HG03066 (cell line): ENCODE data around the gene KRT73.

ENCODE experiments used
- ATAC-seq: cut with Tn5 transposase; IDR thresholded peaks from one replicate; pipeline ENCODE4 v1.9.1; 2021; ENCODE audit warnings: low read depth; ENCODE audit not compliant: unreplicated experiment

Gene KRT73

DNA sequence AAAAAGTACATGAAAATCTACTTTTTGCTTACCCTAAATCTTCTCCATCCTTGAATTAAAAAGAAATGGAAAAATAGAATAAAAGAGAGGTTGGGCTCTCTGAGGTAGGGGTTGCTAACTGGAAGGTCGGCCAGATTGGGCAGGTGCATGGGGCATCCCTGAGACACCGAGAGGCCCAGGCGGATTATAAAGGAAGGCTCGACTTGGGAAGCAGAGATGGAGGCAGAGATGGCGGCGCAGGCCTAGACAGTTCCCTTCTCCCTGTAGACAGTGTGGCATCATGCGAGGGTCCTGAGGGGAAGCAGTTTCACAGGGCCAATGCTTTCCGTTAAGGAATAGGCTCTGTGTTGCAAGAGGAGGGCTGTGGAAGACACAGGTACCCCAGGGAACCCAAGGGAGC, 41.0 kb downstream of the KRT73 start:
- ATAC-seq = no peak

DNA sequence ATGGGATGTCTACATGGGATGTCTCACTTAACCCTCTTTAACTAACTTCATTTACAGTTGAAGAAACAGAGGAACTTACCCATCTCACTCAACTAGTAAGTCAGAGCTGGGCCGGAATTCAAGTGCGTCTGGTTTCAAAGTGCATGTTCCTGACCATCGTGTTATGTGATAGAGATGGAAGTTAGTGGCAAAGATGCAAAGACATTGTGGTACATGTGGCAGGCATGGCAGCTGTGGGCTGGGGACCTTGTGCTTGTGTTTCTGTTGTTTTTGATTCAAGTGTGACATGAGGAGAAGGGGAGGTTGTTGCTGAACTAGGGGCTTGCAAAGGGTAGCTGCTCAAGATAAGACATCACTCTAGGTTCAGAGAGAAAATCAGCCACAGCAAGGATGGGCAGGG, 42.4 kb downstream of the KRT73 start:
- no peak for ATAC-seq

DNA sequence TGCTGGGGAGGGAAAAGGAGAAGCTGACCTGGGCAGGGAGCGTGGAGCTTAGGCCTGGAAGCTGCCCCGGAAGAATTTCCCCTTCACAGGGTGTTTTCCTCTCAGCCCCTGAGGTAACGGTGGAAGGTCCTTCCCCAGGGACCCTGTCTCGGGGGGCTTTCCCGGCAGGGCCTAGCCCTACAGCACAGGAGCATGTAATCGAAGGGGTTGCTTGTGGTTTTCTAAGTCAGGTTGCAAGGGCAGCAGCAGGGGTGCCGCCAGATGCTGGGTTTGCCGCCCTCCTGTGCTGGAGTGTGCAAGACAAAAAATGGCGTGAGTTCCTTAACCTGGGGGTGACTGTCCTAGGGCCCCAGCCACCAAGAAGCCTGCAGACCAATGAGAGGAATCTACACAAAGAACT, 43.1 kb downstream of the KRT73 start:
- ATAC-seq = no peak

DNA sequence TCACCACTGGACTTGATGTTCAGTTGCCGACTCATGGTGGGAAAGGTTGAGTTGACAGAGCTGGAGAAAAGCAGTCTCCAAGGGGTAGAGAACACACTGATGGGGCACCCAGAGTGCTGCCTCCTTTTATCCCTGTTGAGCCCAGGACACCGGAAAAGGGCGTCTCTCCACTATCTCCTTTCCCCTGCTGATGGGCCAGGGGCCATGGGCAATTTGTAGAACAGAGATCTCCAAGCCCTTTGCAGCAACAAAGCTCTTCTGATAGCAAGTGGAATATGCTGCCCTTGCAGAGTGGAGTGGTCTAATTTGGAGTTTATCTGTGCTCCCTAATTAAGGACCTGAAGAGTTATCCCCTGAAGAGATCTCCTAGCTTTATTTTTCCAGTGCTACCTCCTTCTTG, 44.6 kb downstream of the KRT73 start, which contains the start of gene KRT74:
Gene KRT74, minus strand, starts transcription at position 101 of the 400 bp plus-strand sequence. Its CDS starts 66 bp downstream, at position 35.
- ATAC-seq = no peak

DNA sequence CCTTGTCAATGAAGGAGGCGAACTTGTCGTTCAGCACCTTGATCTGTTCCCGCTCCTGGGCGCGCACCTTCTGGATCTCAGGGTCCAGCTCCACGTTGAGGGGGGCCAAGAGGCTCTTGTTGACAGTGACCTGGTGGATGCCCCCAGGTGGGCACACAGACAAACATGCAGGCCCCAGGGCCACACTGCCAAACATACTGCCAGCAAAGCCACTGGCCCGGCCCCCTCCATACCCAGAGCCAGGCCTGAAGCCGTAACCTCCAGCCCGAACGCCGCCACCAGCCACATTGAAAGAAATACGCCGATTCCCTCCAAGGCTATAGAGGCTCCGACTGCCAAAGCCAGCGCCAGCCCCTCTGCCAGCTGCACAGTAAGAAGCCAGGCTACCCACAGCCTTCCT, 45.1 kb downstream of the KRT73 start:
- no peak for ATAC-seq

DNA sequence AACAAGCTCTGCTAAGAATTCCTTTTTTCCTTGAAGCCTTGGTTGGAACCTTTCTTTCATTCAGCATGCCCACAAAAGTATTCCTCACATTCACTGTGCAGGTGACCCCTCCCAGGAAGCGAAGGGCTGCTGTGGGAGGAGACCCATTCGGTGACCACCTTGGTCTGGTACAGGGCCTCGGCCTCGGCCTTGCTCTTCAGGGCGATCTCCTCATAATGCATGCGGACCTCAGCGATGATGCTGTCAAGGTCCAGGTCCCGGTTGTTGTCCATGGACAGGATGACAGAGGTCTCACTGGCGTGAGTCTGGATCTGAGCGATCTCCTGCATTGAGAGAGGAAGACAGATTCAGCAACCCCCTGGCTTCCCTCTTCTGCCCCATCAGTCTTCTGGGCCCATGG, 47.8 kb downstream of the KRT73 start:
- no peak for ATAC-seq

DNA sequence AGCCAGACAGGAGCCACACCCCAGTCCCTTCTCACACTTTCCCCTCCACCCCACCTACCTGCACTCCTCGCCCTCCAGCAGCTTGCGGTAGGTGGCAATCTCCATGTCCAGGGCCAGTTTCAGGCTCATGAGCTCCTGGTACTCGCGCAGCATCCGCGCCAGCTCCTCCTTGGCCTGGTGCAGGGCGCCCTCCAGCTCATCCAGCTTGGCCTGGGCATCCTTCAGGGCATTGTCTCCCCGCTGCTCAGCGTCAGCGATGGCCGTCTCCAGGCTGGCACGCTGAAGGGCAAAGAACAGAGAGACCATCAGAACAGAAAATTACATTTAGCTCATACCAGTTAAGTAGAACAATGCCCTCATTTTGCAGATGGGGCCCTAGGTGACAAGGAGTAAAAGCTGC, 50.2 kb downstream of the KRT73 start:
- ATAC-seq = no peak

DNA sequence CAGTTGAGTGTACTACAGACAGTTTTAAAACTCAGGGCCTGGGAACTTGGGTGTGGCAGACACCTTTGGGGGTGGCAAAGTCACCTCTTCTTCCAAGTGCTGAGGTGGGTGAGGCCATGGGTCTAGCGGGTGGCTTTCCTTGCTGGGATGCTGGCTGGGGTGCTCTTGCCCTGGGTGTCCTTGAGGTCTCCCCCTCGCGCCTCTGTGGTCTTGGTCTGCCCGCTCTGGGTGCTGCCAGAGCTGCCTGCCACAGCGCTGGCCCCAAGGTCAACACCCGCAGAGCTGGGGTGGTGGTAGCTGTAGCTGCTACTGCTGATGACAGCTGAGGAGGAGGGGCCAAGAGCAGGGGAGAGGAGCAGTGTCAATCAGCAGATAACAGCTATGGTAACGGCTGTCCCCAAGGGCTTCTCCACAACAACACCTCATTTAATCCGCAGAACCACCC, 51.5 kb downstream of the KRT73 start:
- ATAC-seq = no peak

DNA sequence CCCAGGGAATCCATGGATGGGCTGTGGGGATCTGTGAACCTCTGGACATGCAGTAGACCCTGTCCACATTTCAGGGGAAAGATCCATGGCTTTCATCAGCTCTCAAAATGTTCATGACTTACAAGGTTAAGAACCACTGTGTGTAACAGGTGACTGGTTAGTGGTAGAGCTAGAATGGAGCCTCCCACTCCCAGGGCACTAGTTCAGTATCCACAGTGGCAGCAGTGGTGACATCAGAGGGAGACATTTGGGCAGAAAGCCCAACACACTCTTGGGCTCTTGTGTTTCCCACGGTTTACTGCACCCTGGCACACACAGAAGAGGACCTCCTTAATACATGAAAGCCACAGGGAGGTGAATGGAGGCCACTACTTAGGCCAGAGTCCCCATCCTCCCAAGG, 53.8 kb downstream of the KRT73 start:
- no peak for ATAC-seq

DNA sequence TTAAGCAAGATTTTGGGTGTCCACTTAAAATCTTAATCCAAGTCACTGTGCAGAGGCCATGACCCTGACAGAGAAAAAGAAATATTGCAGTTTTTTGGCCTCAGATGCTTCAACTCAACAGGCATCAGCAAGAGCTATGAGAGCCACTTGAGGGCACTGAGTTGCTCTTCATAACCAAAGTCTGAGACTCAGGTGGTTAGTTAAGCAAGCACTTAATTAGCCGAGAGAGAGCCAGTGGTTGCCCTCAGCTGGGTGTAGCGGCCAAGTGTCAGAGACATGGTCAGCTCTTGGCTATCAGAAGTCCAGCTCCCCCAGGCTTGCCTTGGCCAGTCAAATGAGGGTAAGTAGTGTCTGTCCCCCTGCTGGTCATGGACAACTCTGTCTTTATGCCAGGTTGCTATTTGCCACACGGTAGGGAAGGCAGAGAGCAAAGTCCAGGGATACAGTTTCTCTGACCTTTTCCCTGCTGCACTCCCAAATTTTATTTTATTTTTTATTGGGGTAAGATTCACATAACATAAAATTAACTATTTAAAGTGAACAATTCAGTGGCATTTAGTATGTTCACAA, 56.4 kb downstream of the KRT73 start:
- no peak for ATAC-seq

DNA sequence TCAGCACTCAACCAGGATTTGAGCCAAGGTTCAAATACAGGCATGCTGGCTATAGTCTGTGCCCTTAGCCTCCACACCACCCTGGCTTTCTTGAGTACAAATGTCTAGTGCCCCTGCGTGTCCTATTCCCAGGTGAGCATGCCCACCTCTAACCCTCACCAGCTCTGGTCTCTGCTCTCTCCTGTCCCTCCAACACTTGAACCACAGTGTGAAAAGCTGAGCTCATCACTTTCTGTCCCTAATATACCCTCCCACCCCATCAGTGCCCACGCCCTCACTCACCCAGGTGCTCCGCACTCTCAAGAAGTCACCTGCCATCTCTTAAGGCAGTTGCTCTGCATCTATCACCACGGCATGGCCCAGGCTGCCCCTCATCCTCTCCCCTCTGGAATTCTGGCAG, 58.4 kb downstream of the KRT73 start:
- no peak for ATAC-seq

DNA sequence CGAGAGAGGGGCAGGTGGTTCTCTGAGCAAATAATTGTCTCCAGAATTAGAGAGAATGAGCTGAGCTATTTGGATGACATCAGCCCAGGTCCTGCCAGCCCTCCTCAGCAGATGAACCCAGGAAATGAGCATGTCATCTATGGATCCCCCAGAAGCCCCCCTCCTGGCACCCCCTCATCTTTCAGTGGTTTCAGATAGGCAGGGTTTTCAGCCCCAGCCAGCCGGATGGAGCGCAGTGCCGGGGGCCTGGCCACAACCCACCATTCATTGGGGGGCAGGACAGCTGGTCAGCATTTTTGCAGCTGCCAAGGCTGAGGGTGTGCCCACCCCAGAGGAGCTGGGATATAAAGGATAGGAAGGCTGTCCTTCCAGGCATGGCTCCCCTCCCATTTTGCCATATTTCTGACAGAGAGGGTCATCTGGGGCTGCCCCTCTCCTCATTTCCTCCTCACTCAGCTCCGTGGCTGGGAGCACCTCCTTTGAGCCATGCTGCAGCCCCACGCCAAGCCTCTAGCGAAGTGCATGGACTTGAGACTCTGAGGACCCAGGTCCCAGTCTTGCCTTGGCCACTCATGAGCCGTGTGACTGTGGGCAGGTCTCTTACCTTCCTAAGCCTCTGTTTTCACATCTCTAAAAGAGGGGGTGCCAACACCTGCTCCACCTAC, 59.4 kb downstream of the KRT73 start:
- no peak for ATAC-seq
